ENCODE data around the gene RAB36.

The RAB36 gene

GRCh38 chr22:23187211-23187610 is 41.9 kb downstream of the RAB36 start:
- H3K4me3 ChIP-seq (ENCODE audit: low read depth, low read length), result no peak overlapping the region
- in situ Hi-C loops (cut with HindIII; ENCODE audit: low sequenced_read_pairs), result no loop called here
- no peak for TF ChIP-seq CTCF (IDR thresholded peaks at IDR 0.05; ENCODE audit: low read depth, low read length)
- DNase-seq (ENCODE audit: low read depth, low spot score), result no peak

- no peak for DNase-seq (ENCODE audit: low read depth, low spot score)
- no peak for TF ChIP-seq CTCF (IDR thresholded peaks at IDR 0.05; ENCODE audit: low read depth, low read length)
- no peak overlapping the region for H3K4me3 ChIP-seq (ENCODE audit: low read depth, low read length)
- in situ Hi-C loops (cut with HindIII; ENCODE audit: low sequenced_read_pairs), result no loop called here
These were observed 42.8 kb downstream of the RAB36 start for GRCh38 chr22:23187871-23188700.

GRCh38 chr22:23190526-23190925 is 45.2 kb downstream of the RAB36 start:
- no peak overlapping the region for H3K4me3 ChIP-seq (ENCODE audit: low read depth, low read length)
- DNase-seq (ENCODE audit: low read depth, low spot score), result no peak
- TF ChIP-seq CTCF (IDR thresholded peaks at IDR 0.05; ENCODE audit: low read depth, low read length), result no peak
- in situ Hi-C loops (cut with HindIII; ENCODE audit: low sequenced_read_pairs), result no loop called here

- no peak overlapping the region for H3K4me3 ChIP-seq (ENCODE audit: low read depth, low read length)
- in situ Hi-C loops (cut with HindIII; ENCODE audit: low sequenced_read_pairs), result no loop called here
- no peak for DNase-seq (ENCODE audit: low read depth, low spot score)
- no peak for TF ChIP-seq CTCF (IDR thresholded peaks at IDR 0.05; ENCODE audit: low read depth, low read length)
These were observed 46.9 kb downstream of the RAB36 start for GRCh38 chr22:23192133-23192532.

GRCh38 chr22:23192558-23192957 is 47.3 kb downstream of the RAB36 start:
- in situ Hi-C loops (cut with HindIII; ENCODE audit: low sequenced_read_pairs), result no loop called here
- DNase-seq (ENCODE audit: low read depth, low spot score), result no peak
- TF ChIP-seq CTCF (IDR thresholded peaks at IDR 0.05; ENCODE audit: low read depth, low read length), result no peak
- H3K4me3 ChIP-seq (ENCODE audit: low read depth, low read length), result no peak overlapping the region

GRCh38 chr22:23193196-23193827 is 48.0 kb downstream of the RAB36 start:
- no peak for TF ChIP-seq CTCF (IDR thresholded peaks at IDR 0.05; ENCODE audit: low read depth, low read length)
- DNase-seq (ENCODE audit: low read depth, low spot score), result no peak
- no peak overlapping the region for H3K4me3 ChIP-seq (ENCODE audit: low read depth, low read length)
- in situ Hi-C loops (cut with HindIII; ENCODE audit: low sequenced_read_pairs), result no loop called here

Measured in astrocyte of the spinal cord (primary cell).